Measurements from ENCODE around the gene FAM98B. TPM values are rescaled to one million over a fixed set of nuclear protein-coding genes. Genes with fewer than 3 reads are reported as not detected.

The FAM98B gene
- total and polyA plus RNA-seq, 2 donors (not counting 1 experiment from before 2014, with no cell fraction given) = 1.4 to 21.5 TPM

GRCh38 chr15:38496151-38496550 is 42.2 kb downstream of the FAM98B start:
- no peak overlapping the region for H3K4me2 ChIP-seq (replicated peaks; ENCODE audit: low read depth, low read length, poor library complexity, severe bottlenecking)
- H3K4me3 ChIP-seq (ENCODE audit: control extremely low read depth in 1 of 5, extremely low read depth in 1 of 5, insufficient read depth in 1 of 5, low read depth in 2 of 5, low read length in 4 of 5) = no peak overlapping the region
- no peaks in the 10 kb centered on the region for H3K4me1 ChIP-seq (ENCODE audit: control insufficient read depth in 2 of 2, insufficient read depth in 2 of 2, low read length in 2 of 2)
- no peak overlapping the region for H3K9ac ChIP-seq (ENCODE audit: low read length)
- Mint-ChIP-seq H3K4me1 (no peaks in the 10 kb centered on the region), H3K9me3 (ENCODE audit: insufficient read depth) (no peaks in the 10 kb centered on the region), H3K4me3 (no peak overlapping the region), H3K27ac (no peak overlapping the region), H3K27me3 (no peaks in the 10 kb centered on the region)
- no peak for DNase-seq
- POLR2A ChIA-PET = no interaction called here
- H3K9me3 ChIP-seq (ENCODE audit: control extremely low read depth in 1 of 3, control insufficient read depth in 2 of 3, insufficient read depth in 1 of 3, low read length in 2 of 3) = peaks cover 0 to 5% (median 0%) of the 10 kb centered on the region in 3 donors
- no peaks in the 10 kb centered on the region for H3K79me2 ChIP-seq (ENCODE audit: control insufficient read depth, insufficient read depth, low read length)
- no peak overlapping the region for H2AFZ ChIP-seq (ENCODE audit: insufficient read depth, low read depth, low read length, poor library complexity, severe bottlenecking)
- peaks cover 13 to 52% of the 10 kb centered on the region in 2 experiments for H3K36me3 ChIP-seq (replicated peaks in 1 of 2; ENCODE audit: control extremely low read depth in 1 of 2, control insufficient read depth in 1 of 2, extremely low read depth in 1 of 2, insufficient read depth in 2 of 2, low read length in 1 of 2)
- CTCF ChIA-PET = interaction anchor here (1.1 to 4.2 kb wide), 5 partner anchors 56 to 195 kb away, joined by 3 to 16 read pairs (median 4); no protein-coding TSS in a partner anchor
- H3K27me3 ChIP-seq (replicated peaks in 1 of 4; ENCODE audit: control extremely low read depth in 1 of 4, control insufficient read depth in 3 of 4, insufficient read depth in 4 of 4, low read length in 3 of 4) = no peaks in the 10 kb centered on the region
- H4K20me1 ChIP-seq (ENCODE audit: control insufficient read depth, insufficient read depth, low read length, poor library complexity, severe bottlenecking) = no peaks in the 10 kb centered on the region
- intact Hi-C loops (cut with micrococcal nuclease) = no loop called here
- no peak for ATAC-seq (ENCODE audit: low read depth)
- peak overlapping the region in 1 of 2 donors; percentile 31 for H3K27ac ChIP-seq (ENCODE audit: low read length in 2 of 2)
- TF ChIP-seq, protein P1, sequence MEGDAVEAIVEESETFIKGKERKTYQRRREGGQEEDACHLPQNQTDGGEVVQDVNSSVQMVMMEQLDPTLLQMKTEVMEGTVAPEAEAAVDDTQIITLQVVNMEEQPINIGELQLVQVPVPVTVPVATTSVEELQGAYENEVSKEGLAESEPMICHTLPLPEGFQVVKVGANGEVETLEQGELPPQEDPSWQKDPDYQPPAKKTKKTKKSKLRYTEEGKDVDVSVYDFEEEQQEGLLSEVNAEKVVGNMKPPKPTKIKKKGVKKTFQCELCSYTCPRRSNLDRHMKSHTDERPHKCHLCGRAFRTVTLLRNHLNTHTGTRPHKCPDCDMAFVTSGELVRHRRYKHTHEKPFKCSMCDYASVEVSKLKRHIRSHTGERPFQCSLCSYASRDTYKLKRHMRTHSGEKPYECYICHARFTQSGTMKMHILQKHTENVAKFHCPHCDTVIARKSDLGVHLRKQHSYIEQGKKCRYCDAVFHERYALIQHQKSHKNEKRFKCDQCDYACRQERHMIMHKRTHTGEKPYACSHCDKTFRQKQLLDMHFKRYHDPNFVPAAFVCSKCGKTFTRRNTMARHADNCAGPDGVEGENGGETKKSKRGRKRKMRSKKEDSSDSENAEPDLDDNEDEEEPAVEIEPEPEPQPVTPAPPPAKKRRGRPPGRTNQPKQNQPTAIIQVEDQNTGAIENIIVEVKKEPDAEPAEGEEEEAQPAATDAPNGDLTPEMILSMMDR (IDR thresholded peaks at IDR 0.05) = no peak
- no peak for TF ChIP-seq EZH2 (IDR thresholded peaks at IDR 0.05; ENCODE audit: borderline replicate concordance, insufficient read depth, low read depth, low read length, poor library complexity, severe bottlenecking)
- WGBS (ENCODE audit: insufficient coverage) = no CpG with 5 or more reads among the region's 1 CpG

DNA sequence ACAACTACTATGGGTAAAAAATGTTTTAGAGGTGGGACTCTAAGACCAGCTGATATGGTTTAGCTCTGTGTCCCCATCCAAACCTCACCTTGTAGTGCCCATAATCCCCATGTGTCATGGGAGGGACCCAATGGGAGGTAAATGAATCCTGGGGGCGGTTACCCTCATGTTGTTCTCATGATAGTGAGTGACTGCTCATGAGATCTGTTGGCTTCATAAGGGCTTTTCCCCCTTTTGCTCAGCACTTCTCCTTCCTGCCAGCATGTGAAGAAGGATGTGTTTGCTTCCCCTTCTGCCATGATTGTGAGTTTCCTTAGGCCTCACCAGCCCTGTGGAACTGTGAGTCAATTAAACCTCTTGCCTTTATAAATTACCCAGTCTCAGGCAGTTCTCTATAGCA is 45.7 kb downstream of the FAM98B start:
- no peaks in the 10 kb centered on the region for H3K9me3 Mint-ChIP-seq (ENCODE audit: insufficient read depth)
- H3K27ac Mint-ChIP-seq = no peak overlapping the region
- H3K36me3 ChIP-seq (replicated peaks in 1 of 2; ENCODE audit: control extremely low read depth in 1 of 2, control insufficient read depth in 1 of 2, extremely low read depth in 1 of 2, insufficient read depth in 2 of 2, low read length in 1 of 2) = peaks cover 10 to 66% of the 10 kb centered on the region in 2 experiments
- ATAC-seq (ENCODE audit: low read depth) = no peak
- H3K4me3 ChIP-seq (ENCODE audit: control extremely low read depth in 1 of 5, extremely low read depth in 1 of 5, insufficient read depth in 1 of 5, low read depth in 2 of 5, low read length in 4 of 5) = no peak overlapping the region
- H3K9ac ChIP-seq (ENCODE audit: low read length) = no peak overlapping the region
- H3K4me2 ChIP-seq (replicated peaks; ENCODE audit: low read depth, low read length, poor library complexity, severe bottlenecking) = no peak overlapping the region
- no peaks in the 10 kb centered on the region for H4K20me1 ChIP-seq (ENCODE audit: control insufficient read depth, insufficient read depth, low read length, poor library complexity, severe bottlenecking)
- no peaks in the 10 kb centered on the region for H3K27me3 ChIP-seq (replicated peaks in 1 of 4; ENCODE audit: control extremely low read depth in 1 of 4, control insufficient read depth in 3 of 4, insufficient read depth in 4 of 4, low read length in 3 of 4)
- no peak overlapping the region for H3K4me3 Mint-ChIP-seq
- no peak for DNase-seq
- WGBS (ENCODE audit: insufficient coverage) = no CpG with 5 or more reads among the region's 1 CpG
- H3K27me3 Mint-ChIP-seq = no peaks in the 10 kb centered on the region
- intact Hi-C loops (cut with micrococcal nuclease) = no loop called here
- H3K4me1 Mint-ChIP-seq = no peaks in the 10 kb centered on the region
- H3K9me3 ChIP-seq (ENCODE audit: control extremely low read depth in 1 of 3, control insufficient read depth in 2 of 3, insufficient read depth in 1 of 3, low read length in 2 of 3) = peaks cover 0 to 5% (median 0%) of the 10 kb centered on the region in 3 donors
- no peaks in the 10 kb centered on the region for H3K79me2 ChIP-seq (ENCODE audit: control insufficient read depth, insufficient read depth, low read length)
- H3K4me1 ChIP-seq (ENCODE audit: control insufficient read depth in 2 of 2, insufficient read depth in 2 of 2, low read length in 2 of 2) = no peaks in the 10 kb centered on the region
- H3K27ac ChIP-seq (ENCODE audit: low read length in 2 of 2) = no peak overlapping the region
- CTCF ChIA-PET = interaction anchor here (1.6 to 4.2 kb wide), 2 partner anchors 184 to 200 kb away, joined by 4 to 16 read pairs; no protein-coding TSS in a partner anchor
- no peak overlapping the region for H2AFZ ChIP-seq (ENCODE audit: insufficient read depth, low read depth, low read length, poor library complexity, severe bottlenecking)
- POLR2A ChIA-PET = no interaction called here
- TF ChIP-seq, protein P1 (IDR thresholded peaks at IDR 0.05) = no peak
- TF ChIP-seq EZH2 (IDR thresholded peaks at IDR 0.05; ENCODE audit: borderline replicate concordance, insufficient read depth, low read depth, low read length, poor library complexity, severe bottlenecking) = no peak

Measured in B cell (primary cell).